GM19351 (cell line): ENCODE data around the gene CELA3B.
A peak's percentile ranks its signal among the peaks of the same experiment; 100 is the strongest.
"Not testable (repeated sequence)": the region's sequence is repeated elsewhere in the genome, so short reads cannot be mapped to it uniquely, and the experiment has no call there.

ENCODE experiments used
- ATAC-seq: cut with Tn5 transposase; IDR thresholded peaks from one replicate; pipeline ENCODE4 v1.9.1; 2021; ENCODE audit warnings: mild to moderate bottlenecking, moderate library complexity; ENCODE audit not compliant: unreplicated experiment

CELA3B gene

DNA sequence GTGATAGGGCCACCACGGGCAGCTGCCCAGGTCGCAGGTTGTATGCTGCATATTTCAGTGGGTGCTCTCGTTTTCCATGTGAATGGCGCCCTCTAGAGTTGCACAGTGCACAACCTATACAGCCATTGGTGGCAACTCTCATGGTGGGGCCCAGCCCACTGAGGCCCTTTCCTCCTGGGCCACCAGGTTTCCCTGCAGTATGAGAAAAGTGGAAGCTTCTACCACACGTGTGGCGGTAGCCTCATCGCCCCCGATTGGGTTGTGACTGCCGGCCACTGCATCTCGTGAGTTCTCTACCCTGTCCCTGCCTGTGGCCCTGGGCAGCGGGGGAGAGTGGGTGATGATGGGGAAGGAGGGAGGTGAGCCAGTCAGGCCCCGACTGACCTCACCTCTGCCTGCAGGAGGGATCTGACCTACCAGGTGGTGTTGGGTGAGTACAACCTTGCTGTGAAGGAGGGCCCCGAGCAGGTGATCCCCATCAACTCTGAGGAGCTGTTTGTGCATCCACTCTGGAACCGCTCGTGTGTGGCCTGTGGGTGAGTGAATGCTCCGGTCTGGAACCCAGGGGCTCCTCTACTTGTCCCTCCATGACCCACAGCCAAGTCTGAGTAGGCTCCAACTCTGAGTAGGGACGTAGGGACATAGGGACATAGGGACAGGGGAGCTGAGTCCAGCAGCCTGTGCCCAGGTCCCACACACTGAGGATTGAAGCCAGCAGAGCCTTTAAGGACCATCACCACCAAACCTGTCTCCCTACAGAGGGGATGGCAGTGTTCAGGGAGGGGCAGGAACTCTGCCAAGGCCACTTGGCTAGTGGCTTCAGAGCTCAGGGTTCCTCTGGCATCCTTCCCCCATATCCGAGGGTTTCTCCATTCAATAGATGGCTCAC lies 28.7 kb downstream of the CELA3B start:
- ATAC-seq, result not testable (repeated sequence)

- not testable (repeated sequence) for ATAC-seq
Observed at GRCh38 chr1:22006736-22007135, 29.9 kb downstream of the CELA3B start.

DNA sequence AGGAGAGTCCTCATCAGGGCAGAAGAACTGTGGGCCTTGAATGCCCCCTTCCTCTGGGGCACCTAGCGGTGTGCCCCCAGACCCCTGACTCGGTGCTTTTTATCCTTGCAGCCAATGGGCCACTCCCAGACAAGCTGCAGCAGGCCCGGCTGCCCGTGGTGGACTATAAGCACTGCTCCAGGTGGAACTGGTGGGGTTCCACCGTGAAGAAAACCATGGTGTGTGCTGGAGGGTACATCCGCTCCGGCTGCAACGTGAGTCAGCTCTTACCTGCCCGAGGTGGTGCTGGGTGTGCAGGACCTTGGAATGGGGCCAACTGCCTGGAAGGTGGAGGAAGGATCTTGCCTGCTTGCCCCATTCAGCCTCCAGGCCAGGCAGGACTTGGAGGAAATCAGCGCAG lies 30.4 kb downstream of the CELA3B start:
- not testable (repeated sequence) for ATAC-seq

GRCh38 chr1:22009566-22009965 lies 32.7 kb downstream of the CELA3B start:
- ATAC-seq, result not testable (repeated sequence)

DNA sequence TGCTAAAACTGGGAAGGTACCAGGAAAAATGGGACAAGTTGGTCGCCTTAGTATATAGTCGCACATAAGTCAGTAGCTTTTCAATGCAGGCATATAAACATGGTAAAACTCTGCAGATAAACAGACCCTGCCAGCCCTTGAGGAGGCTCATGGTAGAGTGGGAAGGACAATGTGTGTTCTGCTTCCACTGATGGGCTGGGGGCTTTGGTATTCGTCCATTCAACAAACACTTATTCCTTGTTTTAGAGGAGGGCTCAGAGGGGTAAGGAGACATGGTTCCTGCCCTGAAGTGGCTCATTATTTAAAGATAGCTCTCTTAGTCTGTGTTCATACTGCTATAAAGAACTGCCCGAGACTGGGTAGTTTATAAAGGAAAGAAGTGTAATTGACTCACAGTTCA lies 35.9 kb downstream of the CELA3B start:
- not testable (repeated sequence) for ATAC-seq

DNA sequence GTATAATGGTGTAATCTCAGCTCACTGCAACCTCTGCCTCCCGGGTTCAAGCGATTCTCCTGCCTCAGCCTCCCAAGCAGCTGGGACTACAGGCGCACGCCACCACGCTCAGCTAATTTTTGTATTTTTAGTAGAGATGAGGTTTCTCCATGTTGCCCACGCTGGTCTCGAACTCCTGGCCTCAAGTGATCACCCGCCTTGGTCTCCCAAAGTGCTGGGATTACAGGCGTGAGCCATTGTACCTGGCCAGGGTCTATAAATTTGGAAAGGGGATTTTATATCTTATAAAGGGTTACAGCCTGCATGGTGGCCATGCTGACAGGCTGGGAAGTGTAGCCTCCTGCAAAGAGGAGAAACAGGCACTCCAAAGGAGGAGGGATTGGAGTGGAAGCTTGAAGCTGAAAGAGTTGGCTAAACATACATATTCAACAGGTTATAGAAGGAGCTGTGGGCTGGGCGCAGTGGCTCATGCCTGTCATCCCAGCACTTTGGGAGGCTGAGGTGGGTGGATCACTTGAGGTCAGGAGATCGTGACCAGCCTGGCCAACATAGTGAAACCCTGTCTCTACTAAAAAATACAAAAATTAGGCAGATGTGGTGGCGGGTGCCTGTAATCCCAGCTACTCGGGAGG lies 37.9 kb downstream of the CELA3B start:
- not testable (repeated sequence) for ATAC-seq

- peak; percentile 65 for ATAC-seq
Observed at GRCh38 chr1:22018583-22019559, 42.0 kb downstream of the CELA3B start.

GRCh38 chr1:22021061-22021460 lies 44.2 kb downstream of the CELA3B start:
- ATAC-seq, result no peak

DNA sequence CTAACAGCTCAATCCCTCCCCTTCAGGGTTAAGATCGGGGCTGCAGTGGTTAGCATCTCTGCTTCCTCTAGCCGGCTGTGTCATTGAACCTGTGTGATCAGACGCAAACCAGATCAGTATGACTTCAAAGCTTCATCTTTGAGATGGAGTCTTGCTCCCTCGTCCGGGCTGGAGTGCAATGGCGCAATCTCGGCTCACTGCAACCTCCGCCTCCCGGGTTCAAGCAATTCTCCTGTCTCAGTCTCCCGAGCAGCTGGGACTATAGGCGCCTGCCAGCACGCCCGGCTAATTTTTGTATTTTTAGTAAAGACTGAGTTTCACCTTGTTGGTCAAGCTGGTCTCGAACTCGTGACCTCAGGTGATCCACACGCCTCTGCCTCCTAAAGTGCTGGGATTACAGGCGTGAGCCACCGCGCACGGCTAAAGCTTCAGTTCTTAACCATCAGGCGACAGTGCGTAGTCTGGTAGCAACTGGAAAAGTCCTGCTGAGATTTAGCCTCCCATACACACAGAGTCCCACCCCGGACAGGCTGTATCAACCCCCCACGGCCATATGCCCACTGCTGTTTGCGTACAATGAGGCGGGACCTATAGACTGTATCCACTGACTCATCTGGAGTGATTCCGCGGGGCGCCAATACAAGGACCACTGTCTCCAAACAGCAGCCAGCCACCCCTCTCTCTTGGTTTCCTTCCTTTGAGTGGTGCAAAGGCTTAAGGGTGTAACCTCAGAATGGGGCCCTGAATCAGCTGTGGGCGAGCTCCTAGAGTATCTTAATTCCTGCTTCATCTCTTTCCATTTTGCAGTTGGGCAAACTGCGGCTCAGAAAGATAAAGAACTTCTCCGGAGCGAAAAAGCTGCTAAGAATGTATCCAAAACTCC lies 47.9 kb downstream of the CELA3B start:
- peak; percentile 35 for ATAC-seq

DNA sequence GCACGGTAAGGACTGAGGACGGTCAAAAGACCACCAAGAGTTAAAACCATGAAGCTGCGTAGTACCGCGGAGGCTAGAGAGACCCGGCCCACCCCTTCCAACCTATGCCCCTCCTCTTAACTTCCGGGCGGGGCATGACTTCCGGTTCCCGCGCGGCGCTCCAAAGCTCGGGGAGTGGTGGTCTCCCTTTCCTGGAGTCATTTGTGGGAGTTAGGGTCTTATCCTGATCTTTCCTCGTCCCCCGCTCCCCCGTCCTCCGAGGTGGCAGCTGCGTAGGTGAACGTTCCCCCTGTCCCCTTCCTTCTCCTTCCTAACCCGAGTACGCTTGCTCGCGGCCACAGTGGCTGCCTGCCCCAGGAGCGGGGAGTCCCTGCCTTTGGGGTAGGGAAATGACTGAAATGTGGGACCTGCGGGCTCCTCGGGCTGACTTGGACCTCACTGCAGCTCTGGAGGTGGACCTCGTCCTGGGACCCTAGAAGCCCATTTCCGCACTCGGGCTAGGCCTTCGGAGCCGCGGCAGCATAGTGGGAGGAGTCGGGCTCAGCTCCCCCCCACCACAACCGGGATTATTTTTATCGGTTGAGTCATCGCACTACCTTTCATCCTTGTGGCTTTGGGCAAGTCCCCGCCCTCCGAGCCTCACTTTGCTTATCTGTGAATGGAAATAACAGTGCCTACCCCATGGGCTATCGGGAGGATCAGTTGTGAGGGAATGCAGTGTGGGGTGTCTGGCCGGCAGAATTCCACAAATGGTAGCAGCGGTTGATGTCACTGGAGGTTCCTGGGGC lies 48.7 kb downstream of the CELA3B start:
- peak; percentile 60 for ATAC-seq

- ATAC-seq, result no peak
Observed at GRCh38 chr1:22026924-22027289, 50.1 kb downstream of the CELA3B start.

DNA sequence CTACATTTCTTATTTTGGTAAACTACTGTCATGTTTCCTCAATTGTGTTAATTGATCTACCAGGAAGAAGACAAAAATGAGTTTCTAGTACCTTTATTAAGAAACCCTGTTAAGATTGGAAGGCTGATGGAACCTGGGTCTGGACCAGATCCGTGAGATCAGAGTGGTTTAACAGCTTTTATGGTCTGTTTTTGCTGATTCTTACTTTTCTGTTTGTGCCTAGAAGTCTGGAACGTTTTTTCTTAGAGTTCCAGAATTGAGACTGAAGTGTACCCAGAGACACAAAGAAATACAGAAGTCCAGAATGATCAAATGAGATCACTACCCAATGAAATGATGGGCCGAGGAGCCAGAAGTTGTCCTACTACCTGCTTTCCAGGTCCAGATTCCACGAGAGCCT lies 53.2 kb downstream of the CELA3B start:
- ATAC-seq, result no peak

GRCh38 chr1:22030473-22030872 lies 53.7 kb downstream of the CELA3B start:
- no peak for ATAC-seq

- ATAC-seq, result no peak
Observed at GRCh38 chr1:22031214-22031962, 54.6 kb downstream of the CELA3B start.

DNA sequence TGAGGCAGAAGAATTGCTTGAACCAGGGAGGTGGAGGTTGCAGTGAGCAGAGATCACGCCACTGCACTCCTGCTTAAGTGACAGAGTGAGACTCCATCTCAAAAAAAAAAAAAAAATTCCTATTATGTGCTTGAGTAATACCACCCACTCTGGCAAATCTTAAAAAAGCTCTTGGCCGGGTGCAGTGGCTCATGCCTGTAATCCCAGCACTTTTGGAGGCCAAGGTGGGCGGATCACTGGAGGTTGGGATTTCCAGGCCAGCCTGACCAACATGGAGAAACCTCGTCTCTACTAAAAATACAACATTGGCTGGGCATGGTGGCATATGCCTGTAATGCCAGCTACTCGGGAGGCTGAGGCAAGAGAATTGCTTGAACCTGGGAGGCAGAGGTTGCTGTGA lies 58.0 kb downstream of the CELA3B start:
- ATAC-seq, result not testable (repeated sequence)

DNA sequence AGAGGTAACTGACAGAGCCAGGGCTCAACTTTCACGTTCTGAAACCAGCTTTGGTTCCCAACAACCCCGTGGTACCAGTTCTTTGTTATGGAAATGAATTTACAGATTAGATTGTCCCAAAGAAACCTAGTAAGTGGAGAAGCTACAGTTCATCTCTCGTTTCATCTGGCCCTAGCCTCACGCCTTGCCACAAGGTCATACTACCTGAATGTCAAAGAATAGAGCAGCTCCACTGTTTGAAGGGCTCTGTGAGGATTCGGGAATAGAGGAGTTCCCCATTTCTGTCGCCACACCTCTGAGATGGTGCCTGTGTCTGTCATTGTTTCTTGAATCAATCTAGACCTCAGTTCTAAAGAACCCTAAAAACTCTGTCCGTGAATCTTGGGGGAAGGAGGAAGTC lies 60.7 kb downstream of the CELA3B start:
- no peak for ATAC-seq

DNA sequence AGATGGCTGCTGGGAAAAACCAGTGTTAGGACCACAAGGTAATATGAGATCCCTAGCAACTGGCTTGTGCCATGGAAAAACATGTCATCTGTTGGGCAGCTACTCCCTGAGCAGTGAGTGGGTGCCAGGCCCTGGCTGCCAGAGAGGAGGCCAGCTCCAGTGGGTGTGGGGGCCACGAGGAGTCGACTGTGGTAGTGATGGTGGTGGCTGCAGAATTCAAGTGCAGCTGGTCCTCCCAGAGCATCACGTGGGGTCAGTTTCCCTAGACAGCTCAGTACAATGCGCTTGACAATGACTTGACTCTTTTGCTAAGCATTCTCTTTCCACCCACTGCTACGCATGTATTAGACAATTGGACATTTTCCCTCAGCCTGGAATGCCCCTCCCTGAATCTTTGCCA lies 61.2 kb downstream of the CELA3B start:
- ATAC-seq, result no peak
